Measurements from ENCODE around the gene TEKT2. TPM values are rescaled to one million over a fixed set of nuclear protein-coding genes. Genes with fewer than 3 reads are reported as not detected.

TEKT2 gene
- total and polyA plus RNA-seq, 2 experiments from 2014 or later, result not detected

- Histone ChIP-seq H3K79me2 (ENCODE audit: insufficient read depth) (peaks cover 13% of the 10 kb centered on the region), H2AFZ (no peak overlapping the region), H3K27ac (no peak overlapping the region), H4K20me1 (ENCODE audit: insufficient read depth) (no peaks in the 10 kb centered on the region), H3K4me3 (no peak overlapping the region), H3F3A (ENCODE audit: insufficient read depth) (peaks cover 12% of the 10 kb centered on the region; the same call in 1 of the 2 replicates), H3K9ac (no peak overlapping the region), H3K4me1 (ENCODE audit: insufficient read depth) (peaks cover 10% of the 10 kb centered on the region), H3K27me3 (replicated peaks; ENCODE audit: insufficient read depth) (no peaks in the 10 kb centered on the region), H3K36me3 (ENCODE audit: low read depth) (no peaks in the 10 kb centered on the region), H3K4me2 (ENCODE audit: unreplicated experiment) (no peak overlapping the region), H3K9me3 (ENCODE audit: low read depth) (no peaks in the 10 kb centered on the region), H3K9me2 (ENCODE audit: insufficient read depth) (no peaks in the 10 kb centered on the region)
- TF ChIP-seq EZH2phosphoT487 (IDR thresholded peaks at IDR 0.05; ENCODE audit: insufficient read depth, low read depth) (no peak), EZH2 (IDR thresholded peaks at IDR 0.05; ENCODE audit: insufficient read depth, poor library complexity, severe bottlenecking) (no peak)
- 81 to 82% methylated on average over 8 to 9 of the region's 9 CpGs for WGBS, 2 experiments (ENCODE audit: low coverage in 1 of 2, low lambda C conversion rate in 2 of 2, missing lambda C conversion rate in 2 of 2)
- no peak for DNase-seq
- in situ Hi-C loops (cut with MboI), result no loop called here
Observed at GRCh38 chr1:36085126-36085525, 1.2 kb downstream of the TEKT2 start.

GRCh38 chr1:36085686-36086526 lies 2.0 kb downstream of the TEKT2 start:
- in situ Hi-C loops (cut with MboI), result no loop called here
- peaks cover 21% of the 10 kb centered on the region for H3K79me2 ChIP-seq (ENCODE audit: insufficient read depth)
- H3K36me3 ChIP-seq (ENCODE audit: low read depth), result no peaks in the 10 kb centered on the region
- H3K9ac ChIP-seq, result no peak overlapping the region
- no peaks in the 10 kb centered on the region for H3K9me2 ChIP-seq (ENCODE audit: insufficient read depth)
- TF ChIP-seq EZH2 (IDR thresholded peaks at IDR 0.05; ENCODE audit: insufficient read depth, poor library complexity, severe bottlenecking) (no peak), EZH2phosphoT487 (IDR thresholded peaks at IDR 0.05; ENCODE audit: insufficient read depth, low read depth) (no peak)
- DNase-seq, result no peak
- peaks cover 4% of the 10 kb centered on the region; the same call in 1 of the 2 replicates for H3F3A ChIP-seq (ENCODE audit: insufficient read depth)
- 86 to 90% methylated on average over 29 of the region's 29 CpGs for WGBS, 2 experiments (ENCODE audit: low coverage in 1 of 2, low lambda C conversion rate in 2 of 2, missing lambda C conversion rate in 2 of 2)
- H3K4me1 ChIP-seq (ENCODE audit: insufficient read depth), result peaks cover 7% of the 10 kb centered on the region; the same call in 1 of the 2 replicates
- no peaks in the 10 kb centered on the region for H4K20me1 ChIP-seq (ENCODE audit: insufficient read depth)
- no peak overlapping the region for H3K27ac ChIP-seq
- H3K4me2 ChIP-seq (ENCODE audit: unreplicated experiment), result no peak overlapping the region
- no peak overlapping the region for H2AFZ ChIP-seq
- no peak overlapping the region for H3K4me3 ChIP-seq
- no peaks in the 10 kb centered on the region for H3K27me3 ChIP-seq (replicated peaks; ENCODE audit: insufficient read depth)
- H3K9me3 ChIP-seq (ENCODE audit: low read depth), result no peaks in the 10 kb centered on the region

- Histone ChIP-seq H3K27ac (no peak overlapping the region), H3K9me3 (ENCODE audit: low read depth) (no peaks in the 10 kb centered on the region), H3F3A (ENCODE audit: insufficient read depth) (no peaks in the 10 kb centered on the region), H3K36me3 (ENCODE audit: low read depth) (no peaks in the 10 kb centered on the region), H3K4me2 (ENCODE audit: unreplicated experiment) (no peak overlapping the region), H3K79me2 (ENCODE audit: insufficient read depth) (peaks cover 29% of the 10 kb centered on the region), H3K4me3 (no peak overlapping the region), H2AFZ (no peak overlapping the region), H3K9ac (no peak overlapping the region), H3K4me1 (ENCODE audit: insufficient read depth) (peaks cover 5% of the 10 kb centered on the region; the same call in 1 of the 2 replicates), H3K9me2 (ENCODE audit: insufficient read depth) (no peaks in the 10 kb centered on the region), H3K27me3 (replicated peaks; ENCODE audit: insufficient read depth) (no peaks in the 10 kb centered on the region), H4K20me1 (ENCODE audit: insufficient read depth) (no peaks in the 10 kb centered on the region)
- in situ Hi-C loops (cut with MboI), result no loop called here
- 72 to 77% methylated on average over 12 of the region's 12 CpGs for WGBS, 2 experiments (ENCODE audit: low coverage in 1 of 2, low lambda C conversion rate in 2 of 2, missing lambda C conversion rate in 2 of 2)
- TF ChIP-seq EZH2 (IDR thresholded peaks at IDR 0.05; ENCODE audit: insufficient read depth, poor library complexity, severe bottlenecking) (no peak), EZH2phosphoT487 (IDR thresholded peaks at IDR 0.05; ENCODE audit: insufficient read depth, low read depth) (no peak)
- no peak for DNase-seq
Observed at GRCh38 chr1:36086529-36087232, 2.8 kb downstream of the TEKT2 start.

- TF ChIP-seq EZH2 (IDR thresholded peaks at IDR 0.05; ENCODE audit: insufficient read depth, poor library complexity, severe bottlenecking) (no peak), EZH2phosphoT487 (IDR thresholded peaks at IDR 0.05; ENCODE audit: insufficient read depth, low read depth) (no peak)
- H3K79me2 ChIP-seq (ENCODE audit: insufficient read depth), result peaks cover 35% of the 10 kb centered on the region
- H3K9me2 ChIP-seq (ENCODE audit: insufficient read depth), result no peaks in the 10 kb centered on the region
- H3K4me3 ChIP-seq, result no peak overlapping the region
- no peaks in the 10 kb centered on the region for H3K36me3 ChIP-seq (ENCODE audit: low read depth)
- no peak overlapping the region for H3K4me2 ChIP-seq (ENCODE audit: unreplicated experiment)
- WGBS, 2 experiments (ENCODE audit: low coverage in 1 of 2, low lambda C conversion rate in 2 of 2, missing lambda C conversion rate in 2 of 2), result 78 to 79% methylated on average over 31 of the region's 31 CpGs
- H3F3A ChIP-seq (ENCODE audit: insufficient read depth), result no peaks in the 10 kb centered on the region
- peaks cover 5% of the 10 kb centered on the region; the same call in 1 of the 2 replicates for H3K4me1 ChIP-seq (ENCODE audit: insufficient read depth)
- DNase-seq, result peak; percentile 22
- H3K27me3 ChIP-seq (replicated peaks; ENCODE audit: insufficient read depth), result no peaks in the 10 kb centered on the region
- in situ Hi-C loops (cut with MboI), result no loop called here
- H3K9me3 ChIP-seq (ENCODE audit: low read depth), result no peaks in the 10 kb centered on the region
- peak overlapping the region; percentile 99 for H2AFZ ChIP-seq
- no peaks in the 10 kb centered on the region for H4K20me1 ChIP-seq (ENCODE audit: insufficient read depth)
- H3K27ac ChIP-seq, result no peak overlapping the region
- H3K9ac ChIP-seq, result no peak overlapping the region
Observed at GRCh38 chr1:36087233-36088123, 3.6 kb downstream of the TEKT2 start.

Data from GM23248 (cell line).